HuH-7 (cell line): ENCODE measurements around the gene PPP1R1C.
"Not testable (repeated sequence)": the region's sequence is repeated elsewhere in the genome, so short reads cannot be mapped to it uniquely, and the experiment has no call there.

ENCODE experiments used
- DNase-seq: peaks from one replicate; pipeline ENCODE4 v3.0.0; 2011; ENCODE audit warnings: low spot score

PPP1R1C gene

DNA sequence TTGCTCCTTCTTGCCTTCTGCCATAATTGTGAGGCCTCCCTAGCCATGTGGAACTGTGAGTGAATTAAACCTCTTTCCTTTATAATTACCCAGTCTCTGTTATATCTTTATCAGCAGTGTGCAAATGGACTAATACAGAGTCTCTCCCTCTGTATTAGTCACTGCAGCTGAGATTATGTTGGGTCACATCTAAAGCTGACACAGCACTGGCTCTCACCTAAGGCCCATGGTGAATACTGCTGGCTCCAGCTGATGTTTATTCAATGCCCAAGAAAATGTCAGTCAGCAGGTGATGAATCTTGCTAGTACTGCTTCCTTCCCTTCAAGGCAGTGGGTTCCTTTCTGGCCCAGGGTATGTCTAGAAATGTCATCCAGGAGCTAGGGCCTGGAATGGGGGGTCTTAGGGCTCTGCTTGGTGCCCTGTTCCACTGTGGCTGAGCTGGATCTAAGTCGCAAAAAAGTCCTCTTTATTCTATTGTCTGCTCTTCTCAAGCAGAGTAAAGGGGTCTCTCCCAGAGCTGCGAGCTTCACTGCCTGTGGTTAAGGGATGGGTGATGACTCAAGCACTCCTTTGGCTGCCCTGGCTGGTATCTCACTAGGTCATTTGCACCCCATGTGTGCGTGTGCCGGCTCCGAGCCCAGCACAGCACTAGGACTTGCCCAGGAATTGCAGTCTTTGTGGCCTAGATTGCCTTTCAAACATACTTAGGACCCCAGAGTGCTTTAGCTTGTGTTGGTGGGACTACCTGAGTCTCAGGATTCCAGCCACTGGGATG lies 29.9 kb downstream of the PPP1R1C start:
- DNase-seq: no peak

GRCh38 chr2:182018218-182018617 lies 32.6 kb downstream of the PPP1R1C start:
- DNase-seq: no peak

GRCh38 chr2:182019731-182020130 lies 34.1 kb downstream of the PPP1R1C start:
- no peak for DNase-seq

GRCh38 chr2:182020286-182021070 lies 34.8 kb downstream of the PPP1R1C start:
- no peak for DNase-seq

DNA sequence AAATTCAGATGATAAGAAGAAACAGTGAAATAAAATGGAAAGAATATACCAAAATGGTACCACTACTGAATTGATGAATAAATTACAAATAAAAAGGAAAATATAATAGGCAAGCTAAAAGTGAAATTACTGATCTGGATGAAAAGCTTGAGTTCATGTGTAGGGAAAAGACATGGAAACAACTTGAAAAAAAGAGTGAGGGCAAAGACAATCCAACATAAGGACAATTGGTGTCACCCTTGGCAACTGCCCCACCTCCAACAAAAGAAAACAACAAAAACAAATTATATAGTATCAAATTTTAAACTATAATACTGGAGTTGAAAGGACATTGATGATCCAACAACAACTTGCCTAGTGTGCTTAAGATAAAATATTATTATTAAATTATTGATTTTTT lies 37.6 kb downstream of the PPP1R1C start:
- DNase-seq: no peak

DNA sequence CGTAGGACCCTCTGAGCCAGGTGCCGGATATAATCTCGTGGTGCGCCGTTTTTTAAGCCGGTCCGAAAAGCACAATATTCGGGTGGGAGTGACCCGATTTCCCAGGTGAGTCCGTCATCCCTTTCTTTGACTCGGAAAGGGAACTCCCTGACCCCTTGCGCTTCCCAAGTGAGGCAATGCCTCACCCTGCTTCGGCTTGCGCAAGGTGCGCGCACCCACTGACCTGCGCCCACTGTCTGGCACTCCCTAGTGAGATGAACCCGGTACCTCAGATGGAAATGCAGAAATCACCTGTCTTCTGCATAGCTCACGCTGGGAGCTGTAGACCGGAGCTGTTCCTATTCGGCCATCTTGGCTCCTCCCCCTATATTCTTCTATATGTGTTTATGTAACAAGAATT lies 45.2 kb downstream of the PPP1R1C start:
- not testable (repeated sequence) for DNase-seq

GRCh38 chr2:182031956-182032355 lies 46.3 kb downstream of the PPP1R1C start:
- no peak for DNase-seq

GRCh38 chr2:182033449-182033848 lies 47.8 kb downstream of the PPP1R1C start:
- DNase-seq: no peak

DNA sequence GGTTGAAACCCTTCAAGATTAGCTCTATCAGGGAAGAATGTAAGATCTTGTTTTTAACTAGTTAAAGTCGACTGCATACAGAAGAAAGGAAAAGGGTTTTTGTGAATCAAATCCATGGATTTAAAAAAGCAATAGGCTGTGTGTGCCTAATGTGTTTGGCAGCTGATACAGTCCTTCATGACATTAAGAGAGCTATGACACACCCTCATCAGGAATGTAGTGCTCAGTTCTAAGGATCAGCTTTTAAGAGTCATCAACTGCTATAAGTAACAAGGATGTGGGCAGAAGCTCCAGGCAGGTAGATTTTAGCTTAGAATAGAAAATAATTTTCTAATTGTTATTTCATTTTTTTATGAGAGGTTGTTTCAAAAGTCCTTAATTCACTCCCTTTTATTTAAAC lies 52.9 kb downstream of the PPP1R1C start:
- DNase-seq: peak; percentile 7

DNA sequence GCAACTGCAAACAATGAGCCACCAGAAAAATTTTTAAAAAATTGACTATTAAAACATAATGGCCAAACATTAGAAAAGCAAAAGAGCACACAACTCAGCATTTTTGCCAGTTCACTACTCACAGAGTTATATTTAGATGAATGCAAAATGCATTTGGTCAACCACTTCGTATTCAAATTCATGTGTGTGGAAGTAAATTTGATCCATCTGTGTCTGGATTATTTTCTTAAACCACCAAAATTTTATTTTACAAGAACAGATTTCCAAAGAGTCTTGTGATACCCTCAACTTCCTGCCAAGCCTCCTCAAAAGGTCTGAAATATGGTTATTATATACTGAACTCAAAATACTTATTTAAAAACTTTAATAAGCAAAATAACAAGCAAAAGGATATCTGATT lies 57.4 kb downstream of the PPP1R1C start:
- DNase-seq: no peak

- no peak for DNase-seq
These were observed 58.2 kb downstream of the PPP1R1C start for GRCh38 chr2:182043861-182044260.

DNA sequence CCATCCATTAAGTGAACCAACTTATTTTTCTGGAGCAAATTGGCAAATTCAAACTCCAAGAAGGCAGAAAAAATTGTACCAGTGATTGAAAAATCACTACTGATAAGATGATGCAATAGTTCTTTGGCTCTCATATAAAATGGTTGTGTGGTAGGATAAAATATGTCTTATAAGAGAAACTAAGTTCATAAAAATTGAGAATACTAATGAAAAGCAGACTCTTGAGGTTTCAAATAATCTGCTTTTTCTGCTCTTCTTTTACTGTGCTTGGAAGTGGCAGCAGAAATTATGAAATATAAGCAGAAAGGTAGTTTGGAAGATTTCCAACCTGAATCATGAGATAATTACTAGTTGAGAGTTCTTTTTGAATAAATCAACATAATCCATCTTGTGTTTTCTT lies 61.9 kb downstream of the PPP1R1C start:
- DNase-seq: no peak

DNA sequence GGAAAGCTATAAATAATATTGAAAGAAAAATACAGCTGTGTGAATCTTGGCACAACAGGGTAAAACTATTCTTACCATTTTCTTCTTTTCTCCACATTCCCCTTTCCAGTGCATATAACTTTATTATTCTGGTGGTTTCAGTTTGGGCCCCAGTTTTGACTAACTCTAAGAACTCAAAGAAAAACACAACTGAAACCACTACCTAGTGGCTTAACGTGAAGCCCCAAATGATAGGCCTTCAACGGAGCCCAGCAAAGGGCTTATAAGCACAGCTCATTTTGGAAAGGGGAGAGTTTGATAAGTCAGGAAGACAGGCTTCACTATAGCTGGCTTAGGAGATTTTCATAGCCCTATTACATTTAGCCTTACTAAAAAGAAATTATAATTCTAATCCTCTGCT lies 62.4 kb downstream of the PPP1R1C start:
- no peak for DNase-seq

- no peak for DNase-seq
These were observed 63.0 kb downstream of the PPP1R1C start for GRCh38 chr2:182048621-182049020.

- DNase-seq: no peak
These were observed 63.9 kb downstream of the PPP1R1C start for GRCh38 chr2:182049372-182050148.

- no peak for DNase-seq
These were observed 64.9 kb downstream of the PPP1R1C start for GRCh38 chr2:182050333-182051135.

- DNase-seq: no peak
These were observed 70.3 kb downstream of the PPP1R1C start for GRCh38 chr2:182055993-182056392.

- no peak for DNase-seq
These were observed 71.3 kb downstream of the PPP1R1C start for GRCh38 chr2:182057002-182057401.

GRCh38 chr2:182058056-182058455 lies 72.4 kb downstream of the PPP1R1C start:
- no peak for DNase-seq

DNA sequence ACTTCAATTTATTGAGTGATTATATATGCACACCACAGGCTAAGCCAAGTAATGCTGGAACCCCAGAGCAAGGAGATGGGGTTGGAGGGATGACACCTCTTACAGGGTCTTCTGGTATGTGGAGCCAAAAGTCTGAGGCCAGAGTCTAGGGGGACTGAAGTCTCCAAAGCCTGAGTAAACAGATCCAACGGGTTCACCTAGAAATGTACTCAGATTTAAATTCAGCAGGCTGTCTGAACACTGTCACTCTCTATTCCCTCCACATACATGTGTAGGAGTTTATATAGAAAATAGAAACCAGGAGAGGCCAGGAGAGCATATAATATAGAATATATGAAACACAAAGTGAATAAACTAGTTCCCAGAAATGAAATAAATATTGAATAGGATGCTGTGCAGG lies 76.1 kb downstream of the PPP1R1C start:
- no peak for DNase-seq

- DNase-seq: no peak
These were observed 76.8 kb downstream of the PPP1R1C start for GRCh38 chr2:182062329-182062972.
